IMR-90 (cell line): ENCODE results near the gene TRIM62. TPM values are rescaled to one million over a fixed set of nuclear protein-coding genes. Genes with fewer than 3 reads are reported as not detected.

ENCODE experiments used
- ATAC-seq: fragments of 200-7000 bp; cut with Tn5 transposase; 2 replicates; pipeline ENCODE4 v1.9.1; 2020; ENCODE audit warnings: low read depth, mild to moderate bottlenecking, moderate library complexity
- BruUV-seq: library from RNA; stranded (reverse); fragments of 400-500 nt; replicated peaks from 2 replicates; lab custom pipeline; 2021; lab: Mats Ljungman, UMichigan
- CTCF ChIA-PET: fragments of 300-600 bp; formaldehyde crosslinking; extraction: SDS; loops from one replicate; lab custom pipeline; 2021; ENCODE audit warnings: antibody characterized with exemption; lab: Yijun Ruan, JAX
- POLR2A ChIA-PET: fragments of 300-600 bp; sonication (Branson Sonifier 250); formaldehyde crosslinking; loops from one replicate; lab custom pipeline; 2022; ENCODE audit warnings: antibody characterized with exemption; ENCODE audit not compliant: unreplicated experiment; lab: Charles Lee
- DNase-seq: peaks from one replicate; pipeline ENCODE4 v3.0.0; 2013
- H2AFZ ChIP-seq: replicated peaks from 2 replicates; pipeline ENCODE3; 2013; ENCODE audit warnings: low read length, mild to moderate bottlenecking; ENCODE audit not compliant: poor library complexity
- H2AK5ac ChIP-seq: 2 replicates; pipeline ENCODE4 v1.6.1; 2013; ENCODE audit warnings: low read depth, low read length, inconsistent platforms
- H2AK9ac ChIP-seq: replicated peaks from 2 replicates; pipeline ENCODE3; 2013; ENCODE audit warnings: mild to moderate bottlenecking, low read depth, low read length, moderate library complexity; ENCODE audit not compliant: poor library complexity
- H2BK120ac ChIP-seq: 2 replicates; pipeline ENCODE4 v1.6.1; 2013; ENCODE audit warnings: low read depth, low read length, inconsistent platforms
- H2BK15ac ChIP-seq: 3 replicates; pipeline ENCODE4 v1.6.1; 2013; ENCODE audit warnings: low read depth, low read length, inconsistent platforms
- H2BK20ac ChIP-seq: 2 replicates; pipeline ENCODE4 v1.6.1; 2013; ENCODE audit warnings: low read depth, mild to moderate bottlenecking, inconsistent platforms, low read length, moderate library complexity
- H2BK5ac ChIP-seq: 2 replicates; pipeline ENCODE4 v1.6.1; 2013; ENCODE audit warnings: mild to moderate bottlenecking, low read depth, low read length, inconsistent platforms; ENCODE audit not compliant: poor library complexity, severe bottlenecking
- H3K14ac ChIP-seq: replicated peaks from 2 replicates; pipeline ENCODE4 v1.6.1; 2013; ENCODE audit warnings: low read depth, low read length, inconsistent platforms
- H3K18ac ChIP-seq: 2 replicates; pipeline ENCODE4 v1.6.1; 2013; ENCODE audit warnings: low read depth, low read length, control low read depth
- H3K23ac ChIP-seq: 2 replicates; pipeline ENCODE4 v1.6.1; 2013; ENCODE audit warnings: low read depth, low read length, inconsistent platforms
- H3K27ac ChIP-seq: 2 replicates; pipeline ENCODE4 v1.5.1; 2013; ENCODE audit warnings: mild to moderate bottlenecking, control low read depth, low read length; ENCODE audit not compliant: insufficient read depth
- H3K27me3 ChIP-seq: 2 replicates; pipeline ENCODE4 v1.6.1; 2013; ENCODE audit warnings: low read length; ENCODE audit not compliant: control insufficient read depth, insufficient read depth
- H3K36me3 ChIP-seq: 2 replicates; pipeline ENCODE4 v1.6.1; 2013; ENCODE audit warnings: low read length, mixed read lengths; ENCODE audit not compliant: control insufficient read depth, insufficient read depth
- H3K4ac ChIP-seq: 2 replicates; pipeline ENCODE4 v1.6.1; 2013; ENCODE audit warnings: low read depth, low read length, inconsistent platforms
- H3K4me1 ChIP-seq: 2 replicates; pipeline ENCODE4 v1.6.1; 2013; ENCODE audit warnings: low read length, mixed read lengths; ENCODE audit not compliant: control insufficient read depth, insufficient read depth
- H3K4me2 ChIP-seq: 2 replicates; pipeline ENCODE4 v1.6.1; 2013; ENCODE audit warnings: low read depth, mild to moderate bottlenecking, control low read depth, low read length, moderate library complexity
- H3K4me3 ChIP-seq: 2 replicates; pipeline ENCODE4 v1.5.1; 2013; ENCODE audit warnings: low read depth, mild to moderate bottlenecking, control low read depth, low read length, moderate library complexity; ENCODE audit not compliant: insufficient read depth
- H3K56ac ChIP-seq: 2 replicates; pipeline ENCODE4 v1.6.1; 2013; ENCODE audit warnings: low read length, inconsistent platforms; ENCODE audit not compliant: insufficient read depth; ENCODE audit errors: extremely low read depth
- H3K79me1 ChIP-seq, 2 experiments: 2 replicates each; pipeline ENCODE4 v1.6.1; 2013; ENCODE audit warnings: low read length in 2 of 2, inconsistent platforms in 1 of 2, low read depth in 1 of 2
- H3K9ac ChIP-seq: 2 replicates; pipeline ENCODE4 v1.6.1; 2013; ENCODE audit warnings: low read depth, low read length, control low read depth
- H3K9me1 ChIP-seq: 2 replicates; pipeline ENCODE4 v1.6.1; 2013; ENCODE audit warnings: low read length, inconsistent platforms; ENCODE audit not compliant: insufficient read depth
- H3K9me3 ChIP-seq: 2 replicates; pipeline ENCODE4 v1.6.1; 2013; ENCODE audit warnings: low read length; ENCODE audit not compliant: control insufficient read depth, insufficient read depth
- H4K20me1 ChIP-seq: 2 replicates; pipeline ENCODE4 v1.6.1; 2013; ENCODE audit warnings: low read length, inconsistent platforms; ENCODE audit not compliant: insufficient read depth
- H4K5ac ChIP-seq: 2 replicates; pipeline ENCODE4 v1.6.1; 2013; ENCODE audit warnings: mild to moderate bottlenecking, low read depth, low read length, control low read depth
- H4K8ac ChIP-seq, 2 experiments: 2 replicates each; pipeline ENCODE4 v1.6.1; 2013; ENCODE audit warnings: low read depth in 2 of 2, low read length in 2 of 2, control low read depth in 1 of 2, inconsistent platforms in 1 of 2
- H4K91ac ChIP-seq: 2 replicates; pipeline ENCODE4 v1.6.1; 2013; ENCODE audit warnings: low read depth, low read length, inconsistent platforms; ENCODE audit not compliant: insufficient read depth
- BHLHE40 ChIP-seq: fragments of 150-350 bp; IDR thresholded peaks from 2 replicates; pipeline ENCODE4 v1.6.1; 2016; ENCODE audit warnings: mild to moderate bottlenecking, low read depth, low read length
- CEBPB ChIP-seq: IDR thresholded peaks from 2 replicates; pipeline ENCODE4 v1.6.1; 2012; ENCODE audit warnings: low read depth, low read length, improper control_type of control experiment
- CHD1 ChIP-seq: IDR thresholded peaks from 2 replicates; pipeline ENCODE4 v1.6.1; 2012; ENCODE audit warnings: low read depth, low read length, improper control_type of control experiment
- CTCF ChIP-seq: conservative IDR thresholded peaks from 2 replicates; pipeline ENCODE4 v1.5.1; 2012; ENCODE audit warnings: mild to moderate bottlenecking, low read depth, low read length, improper control_type of control experiment
- ELK1 ChIP-seq: fragments of 150-350 bp; IDR thresholded peaks from 2 replicates; pipeline ENCODE4 v1.6.1; 2016; ENCODE audit warnings: low read depth, mild to moderate bottlenecking, low read length, moderate library complexity, borderline replicate concordance
- FOS ChIP-seq: fragments of 150-350 bp; IDR thresholded peaks from 2 replicates; pipeline ENCODE4 v1.6.1; 2016; ENCODE audit warnings: low read depth, low read length
- MAFK ChIP-seq: IDR thresholded peaks from 2 replicates; pipeline ENCODE4 v1.6.1; 2012; ENCODE audit warnings: low read depth, low read length, improper control_type of control experiment
- MAZ ChIP-seq: IDR thresholded peaks from 2 replicates; pipeline ENCODE4 v1.6.1; 2012; ENCODE audit warnings: low read depth, mild to moderate bottlenecking, low read length, improper control_type of control experiment, moderate library complexity, borderline replicate concordance
- MXI1 ChIP-seq: IDR thresholded peaks from 2 replicates; pipeline ENCODE4 v1.6.1; 2012; ENCODE audit warnings: low read depth, mild to moderate bottlenecking, low read length, moderate library complexity, borderline replicate concordance
- NFE2L2 ChIP-seq: fragments of 150-350 bp; IDR thresholded peaks from 2 replicates; pipeline ENCODE4 v1.6.1; 2016; ENCODE audit warnings: low read depth, mild to moderate bottlenecking, low read length
- POLR2A ChIP-seq: IDR thresholded peaks from 2 replicates; pipeline ENCODE4 v1.6.1; 2012; ENCODE audit warnings: mild to moderate bottlenecking, low read depth, low read length
- RAD21 ChIP-seq: IDR thresholded peaks from 2 replicates; pipeline ENCODE4 v1.6.1; 2012; ENCODE audit warnings: low read length, improper control_type of control experiment
- RCOR1 ChIP-seq: IDR thresholded peaks from 2 replicates; pipeline ENCODE4 v1.6.1; 2012; ENCODE audit warnings: mild to moderate bottlenecking, low read length, improper control_type of control experiment; ENCODE audit not compliant: insufficient replicate concordance
- SMC3 ChIP-seq: fragments of 150-350 bp; IDR thresholded peaks from 2 replicates; pipeline ENCODE4 v1.6.1; 2016; ENCODE audit warnings: low read depth, mild to moderate bottlenecking, antibody characterized with exemption, low read length, moderate library complexity
- WGBS, 2 experiments: methylation state at CpG; one replicate each; pipeline versions ENCODE4 v1.1.5 to v1.1.7; 2013; ENCODE audit warnings: missing lambda C conversion rate in 2 of 2; ENCODE audit not compliant: insufficient read length in 1 of 2; ENCODE audit errors: extremely low coverage in 2 of 2; 5-methylcytosine and 5-hydroxymethylcytosine counted together
- dilution Hi-C: fragments of 300-500 bp; cut with HindIII; formaldehyde crosslinking; loops from one replicate; pipeline ENCODE4 v1.14.3; 2018; ENCODE audit warnings: low sequenced_read_pairs; ENCODE audit not compliant: unreplicated experiment
- in situ Hi-C: fragments of 300-500 bp; cut with MboI; formaldehyde crosslinking; loops from 3 replicates; pipeline ENCODE4 v1.14.3; 2019; ENCODE audit warnings: low sequenced_read_pairs, inconsistent platforms, mixed read lengths
- intact Hi-C: fragments of 100-400 bp; cut with micrococcal nuclease; formaldehyde crosslinking; loops from 2 replicates; pipeline ENCODE4 v1.10.0; 2022
- polyA plus RNA-seq, 3 experiments: library from polyadenylated mRNA; depleted of rRNA; stranded (reverse); fragments of >200 nt; gene quantifications; 2 replicates each; pipeline ENCODE4 v1.2.3, GENCODE V29; 2012; ENCODE audit warnings: low replicate concordance in 1 of 3
- total RNA-seq: library from RNA; depleted of rRNA; stranded (reverse); fragments of >200 nt; gene quantifications from 2 replicates; pipeline ENCODE4 v1.2.3, GENCODE V29; 2012

The TRIM62 gene
- total and polyA plus RNA-seq, 2 of the 4 experiments (the other 2 are of a cell fraction): 3.0 to 11.1 TPM

GRCh38 chr1:33099290-33100118 lies 82.3 kb downstream of the TRIM62 start:
- H4K5ac ChIP-seq: peak overlapping the region; percentile 95
- H2BK120ac ChIP-seq: peak overlapping the region; percentile 100
- peak overlapping the region; percentile 92 for H3K27ac ChIP-seq
- DNase-seq (peak; percentile 100), ATAC-seq (peak; percentile 94)
- H2BK5ac ChIP-seq: peak overlapping the region; percentile 99
- no TSS peak for BruUV-seq
- H2AFZ ChIP-seq: peak overlapping the region; percentile 63
- peak overlapping the region; percentile 98 for H2AK9ac ChIP-seq
- H3K4me2 ChIP-seq: peak overlapping the region; percentile 30
- peak overlapping the region; percentile 51 for H3K9ac ChIP-seq
- H3K4me3 ChIP-seq: no peak overlapping the region
- peak overlapping the region; percentile 89 for H3K18ac ChIP-seq
- in situ Hi-C loops (loop anchor here (10.0 to 25.0 kb wide), 2 partner anchors 365 to 513 kb away; no protein-coding TSS in a partner anchor), dilution Hi-C loops (no loop called here), intact Hi-C loops (loop anchor here (1.0 to 10.0 kb wide), 5 partner anchors 28 to 395 kb away; partner anchors contain the start of genes SYNC and ZNF362)
- peak overlapping the region; percentile 100 for H3K4ac ChIP-seq
- H2AK5ac ChIP-seq: peak overlapping the region; percentile 97
- H4K91ac ChIP-seq: peak overlapping the region; percentile 99
- H4K20me1 ChIP-seq: no peaks in the 10 kb centered on the region
- H3K27me3 ChIP-seq: no peaks in the 10 kb centered on the region
- ChIA-PET POLR2A (interaction anchor here (0.5 to 1.0 kb wide), 6 partner anchors 10 to 1350 kb away, joined by 3 to 7 read pairs (median 5); partner anchors contain the start of gene TRIM62), CTCF (interaction anchor here (0.6 to 2.8 kb wide), 2 partner anchors 27 to 196 kb away, joined by 3 to 8 read pairs; no protein-coding TSS in a partner anchor)
- H2BK20ac ChIP-seq: peak overlapping the region; percentile 100
- H3K4me1 ChIP-seq: peaks cover 40% of the 10 kb centered on the region
- no peaks in the 10 kb centered on the region for H3K9me3 ChIP-seq
- peaks cover 16% of the 10 kb centered on the region; the same call in 1 of the 2 replicates for H3K36me3 ChIP-seq
- peaks cover 9 to 32% of the 10 kb centered on the region in 2 experiments for H3K79me1 ChIP-seq
- peak overlapping the region; percentile 100 for H3K23ac ChIP-seq
- peak overlapping the region; percentile 99 for H3K14ac ChIP-seq
- H4K8ac ChIP-seq: peak overlapping the region; percentile 82 to 99
- H2BK15ac ChIP-seq: peak overlapping the region; percentile 89
- peaks cover 31% of the 10 kb centered on the region for H3K9me1 ChIP-seq
- 0% methylated on average over 4 of the region's 13 CpGs; no CpG with 5 or more reads in 1 of the 2 experiments for WGBS, 2 experiments
- H3K56ac ChIP-seq: peak overlapping the region; percentile 98
- TF ChIP-seq MAFK (peak; percentile 52), MAZ (no peak; the same call in none of the 2 replicates), CTCF (peak; percentile 77), FOS (peak; percentile 26), NFE2L2 (peak; percentile 48), SMC3 (peak; percentile 49), MXI1 (peak; percentile 61), CEBPB (0 out of 2 replicates have a peak, but pooled peaks have one; percentile 26), BHLHE40 (peak; percentile 96), RCOR1 (peak; percentile 78), POLR2A (peak; percentile 62; the same call in 1 of the 2 replicates), CHD1 (no peak; the same call in 1 of the 2 replicates), ELK1 (no peak), RAD21 (peak; percentile 49)
